Right renal pelvis (tissue), 4 donors: ENCODE measurements around the gene ITGA11. TPM values are rescaled to one million over a fixed set of nuclear protein-coding genes. Genes with fewer than 3 reads are reported as not detected.

Source experiments
- DNase-seq, 4 donors: peaks; one replicate each; pipeline ENCODE4 v3.0.0-alpha.2; 2013; ENCODE audit warnings: low read depth in 4 of 4, low spot score in 3 of 4, missing footprints in 1 of 4
- polyA plus RNA-seq, 4 donors: library from polyadenylated mRNA; unstranded; fragments of 120-200 nt; gene quantifications; one replicate each; pipeline ENCODE4 v1.2.1, GENCODE V29; 2013; ENCODE audit not compliant: insufficient read length in 4 of 4

Gene ITGA11
- polyA plus RNA-seq, 4 donors = 3.0 to 5.4 (median 4.2) TPM

DNA sequence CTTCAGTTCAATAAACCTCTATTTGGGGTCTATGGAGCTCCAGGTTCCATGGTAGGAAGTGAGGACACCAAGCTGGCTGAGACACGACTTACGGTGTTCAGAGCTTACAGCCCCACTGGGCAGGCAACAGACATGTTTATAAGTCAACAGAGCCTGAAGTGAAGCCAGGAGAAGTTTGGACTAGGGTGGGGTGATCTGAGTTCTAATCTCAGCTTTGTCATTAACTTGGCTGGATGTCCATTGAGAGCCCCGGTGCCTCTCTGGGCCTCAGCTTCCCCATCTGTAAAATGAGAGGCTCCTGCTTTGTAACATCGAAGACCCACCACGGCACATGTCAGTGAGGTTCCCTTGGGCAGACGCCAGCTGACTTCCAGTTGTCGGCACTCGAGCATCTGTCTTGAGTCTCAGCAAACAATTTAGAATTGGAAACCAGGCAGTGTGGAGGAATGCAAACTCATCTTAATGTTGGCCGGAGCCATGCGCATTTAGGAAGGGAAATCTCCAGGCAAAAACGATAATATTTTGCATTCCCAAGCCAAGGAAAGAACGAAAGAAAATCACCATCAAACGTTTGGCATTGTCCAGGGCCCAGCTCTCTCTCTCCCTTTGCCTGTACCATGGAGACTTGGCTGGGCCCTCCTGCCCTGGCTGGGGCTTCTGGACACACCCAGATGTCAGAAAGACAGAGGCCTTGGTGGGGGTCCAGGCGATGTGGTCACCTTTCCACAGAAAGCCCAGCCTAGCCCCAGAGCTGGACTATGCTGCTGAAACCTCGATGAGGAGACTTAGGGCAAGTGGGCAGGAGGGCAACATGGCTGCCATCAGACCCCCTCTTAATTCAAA lies 18.4 kb downstream of the ITGA11 start:
- no peak for DNase-seq

DNA sequence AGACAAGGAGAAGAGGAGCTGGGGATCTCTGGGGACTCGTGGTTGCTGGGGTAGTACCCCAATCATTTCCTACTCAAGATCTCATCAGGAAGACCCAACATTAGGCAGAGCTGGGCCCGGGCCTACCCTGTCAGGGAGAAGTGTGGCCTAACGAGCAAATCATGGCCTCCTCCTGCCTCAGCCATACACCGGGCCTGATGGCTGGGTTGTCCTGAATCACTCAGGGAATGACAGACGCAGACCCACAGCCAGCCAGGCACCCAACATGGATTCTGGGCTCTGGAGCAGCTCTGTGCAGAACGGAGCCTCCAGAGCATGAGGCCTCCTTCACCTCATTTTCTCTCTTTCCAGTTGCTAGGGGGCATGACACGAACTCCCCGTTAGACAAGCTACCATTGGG lies 19.7 kb downstream of the ITGA11 start:
- no peak for DNase-seq

DNA sequence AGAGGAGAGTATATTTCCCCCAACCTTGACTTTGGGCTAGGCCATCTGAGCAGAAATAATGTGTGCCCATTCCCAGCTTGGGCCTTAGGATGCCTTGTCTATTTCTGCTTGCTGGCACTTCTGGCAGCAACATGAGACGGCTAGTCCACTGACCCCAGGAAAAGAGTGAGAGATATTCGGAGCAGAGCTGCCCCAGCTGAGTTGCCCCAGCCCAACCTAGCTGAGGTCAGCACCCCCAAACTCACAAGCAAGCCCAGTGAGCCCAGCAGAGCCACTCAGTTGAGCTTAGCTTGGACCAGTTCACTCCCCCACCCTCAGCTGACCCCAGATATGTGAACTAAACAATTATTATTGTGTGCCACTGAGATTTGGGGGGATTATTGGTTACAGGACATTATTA lies 20.2 kb downstream of the ITGA11 start:
- no peak for DNase-seq

DNA sequence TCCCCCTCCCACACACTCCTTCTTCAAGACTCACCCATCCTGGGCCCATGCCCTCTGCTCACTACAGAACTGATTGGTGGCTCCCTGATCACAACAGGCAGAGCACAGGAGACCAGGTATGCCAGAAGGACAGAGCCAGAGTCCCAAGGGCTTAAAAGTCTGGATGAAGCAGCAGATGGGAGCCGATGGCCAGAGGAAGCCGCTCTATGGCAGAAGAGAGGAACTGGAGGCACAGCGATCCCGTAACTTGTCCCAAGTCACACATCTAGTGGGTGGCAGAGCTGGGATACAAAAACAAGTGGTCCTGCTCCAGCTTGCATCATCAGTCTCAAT lies 20.7 kb downstream of the ITGA11 start:
- no peak for DNase-seq

DNA sequence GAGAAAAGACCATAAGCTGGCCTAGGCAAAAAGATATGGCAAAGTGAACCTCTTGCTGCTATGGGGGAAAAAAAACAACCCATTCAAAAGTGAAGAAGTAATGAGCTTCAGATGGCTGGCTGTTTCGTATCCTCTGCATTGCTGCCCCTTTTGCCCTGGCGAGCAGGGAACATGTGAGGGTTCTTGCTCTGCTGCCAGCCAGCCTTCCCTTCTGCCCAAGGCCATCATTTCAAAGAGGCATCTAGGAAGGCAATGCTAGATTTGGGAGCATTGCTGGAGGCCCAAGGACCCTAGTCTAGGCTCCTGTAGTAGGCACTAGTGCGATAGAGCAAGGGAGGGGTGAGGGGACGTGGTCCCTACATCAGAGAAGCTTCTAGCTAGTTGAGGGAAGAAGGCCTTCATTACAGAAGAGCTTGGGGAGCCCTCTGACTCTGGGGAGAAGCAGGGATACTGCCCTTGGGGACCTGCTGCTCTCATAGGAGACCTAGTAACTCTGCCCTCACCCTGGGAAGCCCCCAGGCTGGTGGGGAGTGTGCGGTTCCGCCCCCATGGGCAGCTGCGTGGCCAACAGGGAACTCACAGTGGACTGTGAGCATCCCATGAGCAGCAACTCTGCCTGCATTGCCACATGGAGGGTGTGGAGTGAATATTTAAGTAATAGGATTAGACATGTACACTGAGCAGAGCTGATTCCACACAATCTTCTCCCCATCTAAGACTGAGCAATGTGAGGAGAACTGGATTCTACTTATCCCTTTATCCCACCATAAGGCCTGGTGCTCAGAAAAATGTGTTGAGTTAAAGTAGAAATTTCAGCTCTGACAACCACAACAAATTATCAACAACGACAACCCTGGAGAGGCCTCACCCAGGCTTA lies 21.3 kb downstream of the ITGA11 start:
- no peak for DNase-seq

DNA sequence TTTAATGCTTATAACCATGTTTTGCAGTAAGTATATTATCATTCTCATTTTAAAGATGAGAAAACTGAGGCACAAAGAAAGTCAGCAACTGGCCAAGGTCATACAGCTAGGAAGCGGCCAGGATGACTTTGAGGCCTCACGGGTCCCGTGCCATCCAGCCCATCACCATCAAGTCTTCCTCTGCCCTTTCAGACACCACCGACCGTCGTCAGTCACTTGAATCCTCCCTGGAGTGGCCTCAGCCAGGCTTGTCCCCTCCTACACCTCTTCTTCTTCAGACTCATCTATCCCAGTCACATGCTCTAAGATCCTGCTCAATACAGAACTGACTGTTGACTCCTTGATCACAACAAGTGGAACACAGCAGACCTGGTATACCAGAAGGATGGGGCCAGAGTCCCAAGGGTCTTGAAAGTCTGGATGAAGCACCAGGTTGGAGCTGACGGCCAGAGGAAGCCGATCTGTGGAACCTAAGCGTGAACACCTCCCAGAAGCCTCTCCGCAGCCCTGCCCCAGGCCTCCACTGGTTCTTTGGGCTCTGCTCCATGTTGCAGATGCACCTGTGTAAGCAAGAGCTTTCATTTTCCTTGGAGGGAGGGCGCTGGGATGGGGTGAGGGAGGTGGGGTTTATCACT lies 22.1 kb downstream of the ITGA11 start:
- DNase-seq = no peak

DNA sequence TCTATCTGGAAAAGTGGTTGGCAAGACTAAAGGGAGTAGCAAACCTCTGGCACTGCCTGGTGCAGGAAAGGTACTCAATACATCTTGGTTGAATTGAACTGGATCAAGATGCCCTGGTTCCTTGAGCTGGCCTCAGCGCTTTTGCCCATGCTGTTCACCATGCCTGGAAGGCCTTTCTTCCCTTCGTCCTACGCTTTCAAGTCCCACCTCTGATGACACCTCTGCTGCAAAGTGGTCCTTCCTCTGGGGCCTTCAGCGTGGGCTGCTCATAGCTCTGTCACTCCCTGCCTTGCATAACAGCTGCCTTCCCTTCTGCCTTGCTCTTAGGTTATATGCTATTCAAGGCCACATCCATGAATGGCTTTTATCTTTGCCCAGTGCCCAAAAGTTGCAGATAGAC lies 23.0 kb downstream of the ITGA11 start:
- DNase-seq = no peak

DNA sequence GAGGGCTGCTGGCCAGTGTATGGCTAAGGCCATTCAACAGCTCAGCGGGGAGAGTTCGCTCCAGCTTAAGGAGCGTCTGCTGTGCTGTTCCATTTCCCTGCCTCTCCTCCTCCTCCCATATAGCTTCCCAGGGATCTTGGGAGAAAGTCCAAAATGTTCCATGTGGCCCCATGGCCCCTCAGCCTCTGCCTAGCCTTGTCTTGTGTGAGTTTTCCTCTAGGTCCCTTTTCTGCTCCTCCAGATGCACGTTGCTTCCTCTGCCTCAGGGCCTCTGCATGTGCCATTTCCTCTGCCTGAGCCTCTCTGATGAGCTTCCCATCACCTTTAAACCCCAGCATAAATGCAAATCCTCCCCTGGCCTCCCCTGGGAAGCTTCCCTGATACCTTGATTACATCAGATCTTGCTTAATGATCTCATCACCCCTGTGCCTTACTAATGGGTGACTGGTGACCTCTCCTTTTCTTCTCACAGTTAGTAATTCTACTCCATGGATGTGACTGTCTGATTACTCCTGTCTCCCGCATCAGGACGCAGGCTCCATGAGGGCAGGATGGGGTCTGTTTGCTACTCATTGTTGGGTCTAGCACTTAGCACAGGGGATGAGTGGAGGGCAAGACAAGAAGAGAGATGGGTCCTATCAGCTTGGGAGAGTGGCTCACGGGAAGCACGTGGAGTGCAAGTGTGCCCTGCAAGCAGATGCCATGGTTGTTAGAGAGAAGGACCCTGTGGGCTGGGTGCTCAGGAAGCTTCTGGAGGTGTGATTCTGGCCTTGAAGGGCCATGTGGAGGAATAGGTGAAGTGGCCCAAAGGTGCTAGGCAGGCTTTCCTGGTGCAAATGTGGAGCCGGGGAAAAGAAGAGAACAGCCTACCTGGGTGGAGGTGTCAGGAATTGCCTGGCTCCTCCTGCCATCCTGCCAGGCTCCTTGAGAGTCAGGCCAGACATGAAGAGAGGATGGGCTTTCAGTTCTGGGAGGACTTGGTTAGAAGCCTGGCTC lies 23.8 kb downstream of the ITGA11 start:
- no peak for DNase-seq

DNA sequence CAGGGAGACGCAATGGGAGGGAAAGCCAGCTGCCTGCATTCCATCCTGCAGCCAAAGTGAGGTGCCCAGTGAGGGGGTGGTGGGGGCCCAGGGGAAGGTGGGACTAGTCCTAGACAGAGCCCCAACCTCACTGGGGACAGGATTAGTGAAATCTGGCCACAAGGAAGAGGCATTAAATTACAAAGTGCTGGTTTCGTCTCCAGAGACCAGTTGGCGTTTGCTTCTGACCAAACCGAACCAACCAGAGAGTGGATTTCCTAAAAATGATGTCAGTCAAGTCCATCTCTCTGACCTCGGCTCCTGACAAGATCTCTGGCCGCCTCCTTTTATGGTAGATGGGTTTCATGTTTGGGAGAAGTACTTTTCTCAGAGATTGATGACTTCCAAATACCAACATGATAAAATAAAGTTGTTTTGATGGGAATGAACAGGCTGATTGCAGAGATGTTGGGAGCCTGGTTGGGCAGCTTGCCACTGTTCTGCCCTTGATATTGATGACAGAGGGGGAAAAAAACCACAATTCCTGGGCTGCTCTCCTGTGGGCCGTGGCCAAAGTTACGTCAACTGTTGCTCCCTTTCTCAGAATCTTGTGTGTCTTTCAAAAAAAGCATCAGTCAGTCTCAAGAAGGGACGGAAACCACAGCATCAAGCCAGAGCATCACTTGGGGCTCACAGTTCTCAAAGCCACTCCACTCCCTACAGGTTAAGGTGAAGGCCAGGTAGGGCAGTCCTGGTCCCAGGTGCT lies 24.6 kb downstream of the ITGA11 start:
- DNase-seq = no peak

DNA sequence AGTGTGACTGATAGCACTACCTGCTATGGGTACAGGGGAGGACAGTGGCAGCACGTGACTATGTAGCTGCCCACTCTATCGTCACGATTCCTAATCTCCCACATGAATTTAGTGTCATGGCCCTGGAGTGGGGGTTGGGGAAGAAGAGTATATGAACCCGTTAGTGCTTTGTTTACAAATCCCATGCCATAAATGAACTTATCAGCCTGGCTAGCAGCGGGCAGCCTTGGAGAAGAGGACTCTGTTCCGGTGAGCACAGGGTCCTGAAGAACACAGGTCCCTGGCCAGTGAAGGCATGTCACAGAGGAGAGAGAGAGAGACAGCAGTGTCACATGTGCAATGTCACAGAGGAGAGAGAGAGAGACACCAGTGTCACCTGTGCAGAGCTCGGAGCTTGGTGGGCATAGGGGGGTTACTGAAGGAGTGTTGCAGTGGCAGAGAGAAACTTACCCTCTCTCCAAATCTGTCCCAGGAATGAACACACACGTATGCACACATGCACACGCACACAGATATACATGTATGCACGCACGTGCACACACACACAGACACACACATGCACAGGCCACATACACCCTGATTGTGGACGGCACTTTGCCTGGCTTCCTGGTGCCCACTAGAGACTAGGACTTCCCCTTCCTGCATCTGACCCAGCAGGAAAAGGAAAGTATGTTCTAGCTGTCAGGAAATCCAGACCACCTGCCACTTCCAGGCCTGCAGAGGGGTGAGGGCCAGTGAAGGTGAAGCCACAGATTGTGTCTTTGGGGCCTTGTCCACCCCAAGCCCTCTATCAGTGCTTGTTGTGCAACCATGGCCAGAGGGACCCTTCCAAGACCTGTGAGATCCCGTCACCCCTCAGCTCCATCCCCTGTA lies 26.3 kb downstream of the ITGA11 start:
- no peak for DNase-seq

DNA sequence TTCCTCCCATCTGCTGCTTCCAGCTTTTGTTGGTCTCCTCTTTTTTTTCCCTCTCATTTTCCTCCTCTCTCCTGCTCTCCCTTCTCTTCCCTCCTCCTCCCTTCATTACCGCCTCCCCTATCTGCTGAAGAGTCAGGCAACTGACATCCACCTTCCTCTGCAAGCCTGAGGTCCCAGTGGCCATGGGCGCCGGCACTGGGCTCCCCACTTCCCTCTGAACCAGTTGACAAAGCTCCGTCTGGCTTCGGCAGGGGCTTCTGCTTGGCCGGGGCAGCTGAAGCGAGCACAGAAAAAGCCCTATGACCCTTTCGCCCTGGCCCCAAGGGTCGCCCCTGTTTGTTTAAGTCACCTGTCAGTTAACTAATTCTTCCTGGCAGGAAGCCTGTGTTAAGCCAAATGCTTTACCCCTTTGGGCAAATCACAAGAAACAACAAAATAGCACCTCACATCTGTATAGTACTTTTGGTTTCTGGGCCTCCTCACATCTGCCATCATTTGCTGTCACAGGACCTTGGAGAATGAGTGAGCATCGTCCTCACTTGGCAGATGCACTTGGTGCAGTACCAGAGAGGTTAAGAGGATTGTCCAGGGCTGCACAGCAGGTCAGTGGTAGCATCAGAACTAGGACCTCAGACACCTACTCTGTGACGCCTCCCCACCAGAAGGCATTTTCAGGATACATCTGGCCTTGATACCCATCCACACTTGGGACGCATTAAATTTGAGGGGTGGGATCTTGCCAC lies 27.7 kb downstream of the ITGA11 start:
- DNase-seq = no peak

DNA sequence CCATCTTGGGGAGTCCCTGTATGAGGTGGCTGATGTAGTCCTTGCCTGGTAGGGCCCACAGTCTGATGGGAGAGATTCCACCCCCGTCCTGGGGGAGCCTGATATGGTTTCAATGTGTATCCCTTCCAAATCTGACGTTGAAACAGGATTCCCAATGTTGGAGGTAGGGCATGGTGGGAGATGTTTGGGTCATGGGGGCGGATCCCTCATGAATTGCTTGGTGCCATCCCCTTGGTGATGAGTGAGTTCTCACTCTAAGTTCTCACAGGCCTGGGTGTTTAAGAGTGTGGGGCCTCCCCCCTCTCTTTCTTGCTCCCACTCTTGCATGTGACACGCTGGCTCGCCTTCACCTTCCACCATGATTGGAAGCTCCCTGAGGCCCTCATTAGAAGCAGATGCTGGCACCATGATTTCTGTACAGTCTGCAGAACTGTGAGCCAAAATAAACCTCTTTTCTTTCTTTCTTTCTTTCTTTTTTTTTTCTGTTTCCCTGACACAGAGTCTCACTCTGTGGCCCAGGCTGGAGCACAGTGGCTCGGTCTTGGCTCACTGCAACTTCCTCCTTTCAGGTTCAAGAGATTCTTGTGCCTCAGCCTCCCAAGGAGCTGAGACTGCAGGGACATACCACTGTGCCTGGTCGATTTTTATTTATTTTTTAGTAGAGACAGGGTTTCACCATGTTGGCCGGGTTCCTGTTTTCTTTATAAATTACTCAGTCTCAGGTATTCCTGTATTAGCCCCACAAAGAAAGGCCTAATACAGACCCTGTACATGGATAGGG lies 28.6 kb downstream of the ITGA11 start:
- no peak for DNase-seq

DNA sequence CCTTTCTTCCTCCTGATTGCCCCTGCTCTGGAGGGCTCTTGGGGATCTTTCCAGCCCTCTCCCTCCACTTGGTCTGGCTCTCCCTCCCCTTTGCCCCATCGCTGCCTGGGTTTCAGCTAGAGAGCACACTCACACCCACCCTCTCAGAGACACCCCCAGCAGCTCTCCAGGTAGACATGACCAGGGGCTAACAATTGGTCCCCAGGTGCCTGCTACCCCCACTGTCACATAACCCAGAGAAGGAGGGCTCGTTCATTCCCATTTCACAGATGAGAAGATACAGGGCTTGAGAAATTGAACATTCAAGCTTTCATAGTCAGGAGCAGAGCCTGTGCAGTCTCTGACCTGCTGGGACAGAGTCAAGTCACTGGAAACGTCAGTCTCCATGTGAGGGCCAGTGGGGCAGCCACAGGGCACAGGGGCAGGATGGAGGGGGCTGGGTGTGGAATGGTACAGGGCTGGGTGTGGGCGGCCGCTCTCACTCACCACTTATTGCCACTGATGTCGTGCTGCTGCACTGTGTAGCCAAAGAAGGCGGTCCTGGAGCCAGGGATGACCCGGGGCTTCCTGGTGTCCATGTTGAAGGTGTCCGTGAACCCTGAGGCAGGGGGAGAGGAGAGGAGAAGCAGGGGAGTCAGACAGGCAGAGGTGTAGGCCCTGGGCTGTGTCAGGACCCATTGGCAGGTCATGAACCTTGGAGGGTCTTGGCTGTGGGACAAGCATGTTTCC lies 29.4 kb downstream of the ITGA11 start:
- no peak for DNase-seq

DNA sequence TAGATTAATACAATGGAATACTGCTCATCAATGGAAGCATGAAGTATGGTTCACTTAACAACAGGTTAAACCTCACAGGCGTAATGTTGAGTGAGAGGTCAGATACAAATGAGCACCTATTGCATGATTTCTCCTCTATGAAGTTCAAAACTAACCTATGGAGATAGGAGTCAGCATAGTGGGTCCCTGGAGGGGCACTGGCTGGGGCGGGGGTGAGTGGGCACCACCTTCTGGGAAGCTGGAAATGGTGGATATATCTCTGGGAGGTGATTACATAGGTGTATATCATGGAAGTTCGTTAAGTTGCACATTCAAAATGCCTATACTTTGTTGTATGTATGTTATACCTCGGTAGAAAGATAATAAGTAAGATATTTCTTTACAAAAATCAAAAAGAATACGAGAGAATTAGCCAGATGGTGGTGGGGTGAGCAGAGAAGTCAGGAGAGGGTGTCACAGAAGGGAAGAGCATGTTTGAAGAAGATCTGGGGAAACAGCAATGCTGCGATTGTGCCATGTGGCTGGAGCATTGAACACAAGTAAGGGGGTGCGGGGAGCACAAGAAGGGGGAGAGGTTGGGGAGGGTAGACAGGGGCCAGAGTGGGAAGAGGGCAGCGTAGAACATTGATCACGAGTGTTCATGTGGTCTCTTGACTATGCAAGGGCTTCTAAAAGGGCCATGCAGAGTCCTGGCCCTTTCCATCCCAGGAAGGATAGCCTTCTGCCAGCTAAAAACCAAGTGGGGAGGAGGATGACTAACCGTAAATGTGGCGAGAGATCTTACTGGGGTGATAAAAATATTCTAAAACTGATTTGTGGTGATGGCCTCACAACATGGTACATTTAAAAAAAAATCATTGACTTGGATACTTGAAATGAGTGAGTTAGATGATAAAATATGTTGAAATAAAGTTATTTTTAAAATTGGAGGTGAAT lies 30.2 kb downstream of the ITGA11 start:
- no peak for DNase-seq

DNA sequence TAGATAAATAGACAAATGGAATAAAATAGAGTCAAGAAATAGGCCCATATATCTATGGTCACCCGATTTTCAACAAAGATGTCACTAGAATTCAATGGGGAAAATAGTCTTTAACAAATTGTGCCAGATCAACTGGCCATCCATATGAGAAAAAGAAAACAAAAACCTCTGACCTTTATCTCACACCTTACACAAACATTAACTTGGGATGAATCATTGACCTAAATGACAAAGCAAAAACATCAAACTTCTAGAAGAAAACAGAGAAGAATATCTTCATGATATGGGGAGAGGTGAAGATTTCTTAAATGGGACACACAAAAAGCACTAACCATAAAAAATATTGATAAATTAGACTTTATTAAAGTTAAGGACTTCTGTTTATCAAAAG lies 31.9 kb downstream of the ITGA11 start:
- DNase-seq = no peak
